Measurements from ENCODE around the gene FAM3C.

FAM3C gene

DNA sequence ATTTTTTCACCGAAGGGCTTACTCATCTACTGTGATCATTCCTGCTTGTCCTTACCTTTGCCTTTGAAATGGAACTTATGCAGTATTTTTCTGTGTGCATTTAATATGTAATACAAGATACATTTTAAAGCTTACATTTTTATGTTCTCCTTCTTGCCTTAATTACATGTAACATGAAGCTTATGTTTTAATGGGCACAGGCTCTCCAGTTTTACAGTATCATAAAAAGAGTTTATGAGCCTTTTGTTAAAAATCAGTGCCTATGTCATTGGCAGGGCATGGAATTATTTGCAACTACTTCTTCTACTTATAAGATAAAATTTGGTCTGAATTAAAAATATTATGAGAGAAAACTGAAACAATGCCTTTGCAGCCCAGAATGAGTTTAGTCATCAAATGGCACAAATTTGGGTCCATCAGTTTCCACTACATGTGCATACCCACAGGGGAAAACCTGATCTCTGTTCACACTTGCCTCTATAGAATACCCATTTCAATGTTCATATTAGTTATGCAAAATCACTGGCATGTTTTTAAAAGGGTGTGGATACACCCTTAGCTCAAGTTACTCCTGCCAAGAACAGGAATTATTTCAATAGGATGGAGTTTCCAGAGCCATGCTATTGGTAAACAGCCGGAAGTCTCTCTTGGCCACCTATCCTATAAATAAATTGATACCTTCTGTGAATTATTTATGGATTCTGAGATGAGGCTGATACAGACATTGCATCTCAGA lies 95.3 kb downstream of the FAM3C start:
- DNase-seq (ENCODE audit: low read depth, low spot score): no peak

Data from iPS DF 19.7 (cell line).